Peyer's patch (tissue), 4 donors: ENCODE results near the gene PTPRM. TPM values are rescaled to one million over a fixed set of nuclear protein-coding genes. Genes with fewer than 3 reads are reported as not detected.
A peak's percentile ranks its signal among the peaks of the same experiment; 100 is the strongest.

Experiments
- DNase-seq, 3 donors: peaks; one replicate each; pipeline ENCODE4 v3.0.0-alpha.2; 2017 to 2019
- H3K27ac ChIP-seq, 4 donors: fragments of 200-600 bp; sonication (generic); one replicate each; pipeline ENCODE4 v1.5.1; 2016 to 2019
- H3K27me3 ChIP-seq, 2 donors: fragments of 200-600 bp; sonication (generic); one replicate each; pipeline ENCODE4 v1.5.1; 2019
- H3K36me3 ChIP-seq, 3 donors: fragments of 200-600 bp; sonication (generic); one replicate each; pipeline ENCODE4 v1.5.1; 2016 to 2019
- H3K4me1 ChIP-seq, 4 donors: fragments of 200-600 bp; sonication (generic); one replicate each; pipeline ENCODE4 v1.5.1; 2016 to 2019
- H3K4me3 ChIP-seq, 4 donors: fragments of 200-600 bp; sonication (generic); 1 replicate in 3 of 4; 2 replicates in 1 of 4; pipeline ENCODE4 v1.5.1; 2016 to 2019; ENCODE audit warnings: mild to moderate bottlenecking in 1 of 4
- H3K9me3 ChIP-seq, 4 donors: fragments of 200-600 bp; sonication (generic); one replicate each; pipeline ENCODE4 v1.5.1; 2016 to 2019; ENCODE audit warnings: mild to moderate bottlenecking in 1 of 4
- CTCF ChIP-seq, 6 experiments: fragments of 450-650 bp in 4 of 6; fragments of 200-600 bp in 2 of 6; sonication (generic) in 1 of 6; IDR thresholded peaks; one replicate each; pipeline ENCODE4 v1.5.1; 2017 to 2019; ENCODE audit warnings: antibody characterized with exemption in 6 of 6, mild to moderate bottlenecking in 3 of 6, moderate library complexity in 1 of 6
- POLR2A ChIP-seq, 2 donors: fragments of 450-650 bp; IDR thresholded peaks; one replicate each; pipeline ENCODE4 v1.5.1; 2017; ENCODE audit warnings: antibody characterized with exemption in 2 of 2, mild to moderate bottlenecking in 2 of 2, moderate library complexity in 2 of 2
- total RNA-seq, 4 donors: library from RNA; depleted of rRNA; stranded (reverse); fragments of >200 nt; gene quantifications; one replicate each; pipeline ENCODE4 v1.1.0, GENCODE V29; 2016

PTPRM gene
- total RNA-seq, 4 donors from 2014 or later = 39.6 to 211 (median 80.3) TPM

- Histone ChIP-seq H3K36me3 (no peaks in the 10 kb centered on the region), H3K4me1 (peaks cover 0 to 12% (median 0%) of the 10 kb centered on the region in 4 donors), H3K9me3 (no peaks in the 10 kb centered on the region), H3K27ac (no peak overlapping the region), H3K4me3 (no peak overlapping the region), H3K27me3 (no peaks in the 10 kb centered on the region)
- TF ChIP-seq CTCF (IDR thresholded peaks at IDR 0.05) = no peak
- no peak for TF ChIP-seq POLR2A (IDR thresholded peaks at IDR 0.05)
- no peak for DNase-seq
Observed at GRCh38 chr18:7605705-7606104, 38.6 kb downstream of the PTPRM start.

- no peak for TF ChIP-seq CTCF (IDR thresholded peaks at IDR 0.05)
- no peak for TF ChIP-seq POLR2A (IDR thresholded peaks at IDR 0.05)
- DNase-seq = no peak
- H3K4me1 ChIP-seq = peaks cover 0 to 12% (median 0%) of the 10 kb centered on the region in 4 donors
- H3K9me3 ChIP-seq = no peaks in the 10 kb centered on the region
- no peaks in the 10 kb centered on the region for H3K27me3 ChIP-seq
- H3K27ac ChIP-seq = peak overlapping the region in 1 of 4 donors; percentile 26
- no peaks in the 10 kb centered on the region for H3K36me3 ChIP-seq
- no peak overlapping the region for H3K4me3 ChIP-seq
Observed at GRCh38 chr18:7607540-7608173, 40.5 kb downstream of the PTPRM start.

GRCh38 chr18:7608174-7608550 is 41.0 kb downstream of the PTPRM start:
- Histone ChIP-seq H3K9me3 (no peaks in the 10 kb centered on the region), H3K4me1 (peaks cover 0 to 12% (median 0%) of the 10 kb centered on the region in 4 donors), H3K27me3 (no peaks in the 10 kb centered on the region), H3K36me3 (no peaks in the 10 kb centered on the region), H3K4me3 (no peak overlapping the region), H3K27ac (peak overlapping the region in 1 of 4 donors; percentile 26)
- TF ChIP-seq POLR2A (IDR thresholded peaks at IDR 0.05) (no peak), CTCF (IDR thresholded peaks at IDR 0.05) (no peak)
- no peak for DNase-seq

- Histone ChIP-seq H3K4me3 (no peak overlapping the region), H3K36me3 (no peaks in the 10 kb centered on the region), H3K4me1 (peaks cover 0 to 12% (median 0%) of the 10 kb centered on the region in 4 donors), H3K27me3 (no peaks in the 10 kb centered on the region), H3K27ac (peak overlapping the region in 1 of 4 donors; percentile 2), H3K9me3 (no peaks in the 10 kb centered on the region)
- DNase-seq = no peak
- no peak for TF ChIP-seq CTCF (IDR thresholded peaks at IDR 0.05)
- no peak for TF ChIP-seq POLR2A (IDR thresholded peaks at IDR 0.05)
Observed at GRCh38 chr18:7608781-7609201, 41.7 kb downstream of the PTPRM start.

GRCh38 chr18:7609617-7610016 is 42.5 kb downstream of the PTPRM start:
- Histone ChIP-seq H3K9me3 (no peaks in the 10 kb centered on the region), H3K27me3 (no peaks in the 10 kb centered on the region), H3K36me3 (no peaks in the 10 kb centered on the region), H3K4me3 (no peak overlapping the region), H3K27ac (no peak overlapping the region), H3K4me1 (peaks cover 0 to 12% (median 0%) of the 10 kb centered on the region in 4 donors)
- TF ChIP-seq CTCF (IDR thresholded peaks at IDR 0.05) (no peak), POLR2A (IDR thresholded peaks at IDR 0.05) (no peak)
- no peak for DNase-seq
